ENCODE results near the gene GPSM3.

Gene GPSM3

GRCh38 chr6:32156891-32157290 is 35.6 kb downstream of the GPSM3 start:
- H3K9me3 ChIP-seq (ENCODE audit: low read length) = no peaks in the 10 kb centered on the region
- H3K4me2 ChIP-seq (ENCODE audit: low read length) = no peak overlapping the region
- no peaks in the 10 kb centered on the region for H3K79me2 ChIP-seq (ENCODE audit: insufficient read depth, low read length)
- peaks cover 25% of the 10 kb centered on the region for H3K4me1 ChIP-seq (ENCODE audit: insufficient read depth, low read length, severe bottlenecking)
- no peak overlapping the region for H3K27ac ChIP-seq (ENCODE audit: low read depth, low read length, poor library complexity, severe bottlenecking)
- H3K9ac ChIP-seq (ENCODE audit: low read length) = no peak overlapping the region
- no peaks in the 10 kb centered on the region for H3K9me2 ChIP-seq (ENCODE audit: low read depth, low read length)
- TF ChIP-seq, protein P1, sequence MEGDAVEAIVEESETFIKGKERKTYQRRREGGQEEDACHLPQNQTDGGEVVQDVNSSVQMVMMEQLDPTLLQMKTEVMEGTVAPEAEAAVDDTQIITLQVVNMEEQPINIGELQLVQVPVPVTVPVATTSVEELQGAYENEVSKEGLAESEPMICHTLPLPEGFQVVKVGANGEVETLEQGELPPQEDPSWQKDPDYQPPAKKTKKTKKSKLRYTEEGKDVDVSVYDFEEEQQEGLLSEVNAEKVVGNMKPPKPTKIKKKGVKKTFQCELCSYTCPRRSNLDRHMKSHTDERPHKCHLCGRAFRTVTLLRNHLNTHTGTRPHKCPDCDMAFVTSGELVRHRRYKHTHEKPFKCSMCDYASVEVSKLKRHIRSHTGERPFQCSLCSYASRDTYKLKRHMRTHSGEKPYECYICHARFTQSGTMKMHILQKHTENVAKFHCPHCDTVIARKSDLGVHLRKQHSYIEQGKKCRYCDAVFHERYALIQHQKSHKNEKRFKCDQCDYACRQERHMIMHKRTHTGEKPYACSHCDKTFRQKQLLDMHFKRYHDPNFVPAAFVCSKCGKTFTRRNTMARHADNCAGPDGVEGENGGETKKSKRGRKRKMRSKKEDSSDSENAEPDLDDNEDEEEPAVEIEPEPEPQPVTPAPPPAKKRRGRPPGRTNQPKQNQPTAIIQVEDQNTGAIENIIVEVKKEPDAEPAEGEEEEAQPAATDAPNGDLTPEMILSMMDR (IDR thresholded peaks at IDR 0.05; ENCODE audit: low read length) = no peak
- no peak for TF ChIP-seq EZH2 (IDR thresholded peaks at IDR 0.05; ENCODE audit: borderline replicate concordance, low read length)
- no peak overlapping the region for H2AFZ ChIP-seq (ENCODE audit: low read length)
- H3K4me3 ChIP-seq (ENCODE audit: low read depth, low read length, poor library complexity, severe bottlenecking) = no peak overlapping the region
- H4K20me1 ChIP-seq (ENCODE audit: insufficient read depth, low read length) = no peaks in the 10 kb centered on the region
- no peaks in the 10 kb centered on the region for H3K27me3 ChIP-seq (ENCODE audit: insufficient read depth, low read length)
- H3F3A ChIP-seq (ENCODE audit: insufficient read depth, low read length) = 0 out of 2 replicates have a peak, but pooled peaks cover 4% of the 10 kb centered on the region
- H3K36me3 ChIP-seq (ENCODE audit: insufficient read depth, low read length) = peaks cover 16% of the 10 kb centered on the region

GRCh38 chr6:32154514-32155161 is 37.8 kb downstream of the GPSM3 start:
- peak overlapping the region; percentile 78 for H3K9ac ChIP-seq (ENCODE audit: low read length)
- no peak for TF ChIP-seq EZH2 (IDR thresholded peaks at IDR 0.05; ENCODE audit: borderline replicate concordance, low read length)
- TF ChIP-seq, protein P1 (IDR thresholded peaks at IDR 0.05; ENCODE audit: low read length) = peak; percentile 73; the same call in 1 of the 2 replicates

DNA sequence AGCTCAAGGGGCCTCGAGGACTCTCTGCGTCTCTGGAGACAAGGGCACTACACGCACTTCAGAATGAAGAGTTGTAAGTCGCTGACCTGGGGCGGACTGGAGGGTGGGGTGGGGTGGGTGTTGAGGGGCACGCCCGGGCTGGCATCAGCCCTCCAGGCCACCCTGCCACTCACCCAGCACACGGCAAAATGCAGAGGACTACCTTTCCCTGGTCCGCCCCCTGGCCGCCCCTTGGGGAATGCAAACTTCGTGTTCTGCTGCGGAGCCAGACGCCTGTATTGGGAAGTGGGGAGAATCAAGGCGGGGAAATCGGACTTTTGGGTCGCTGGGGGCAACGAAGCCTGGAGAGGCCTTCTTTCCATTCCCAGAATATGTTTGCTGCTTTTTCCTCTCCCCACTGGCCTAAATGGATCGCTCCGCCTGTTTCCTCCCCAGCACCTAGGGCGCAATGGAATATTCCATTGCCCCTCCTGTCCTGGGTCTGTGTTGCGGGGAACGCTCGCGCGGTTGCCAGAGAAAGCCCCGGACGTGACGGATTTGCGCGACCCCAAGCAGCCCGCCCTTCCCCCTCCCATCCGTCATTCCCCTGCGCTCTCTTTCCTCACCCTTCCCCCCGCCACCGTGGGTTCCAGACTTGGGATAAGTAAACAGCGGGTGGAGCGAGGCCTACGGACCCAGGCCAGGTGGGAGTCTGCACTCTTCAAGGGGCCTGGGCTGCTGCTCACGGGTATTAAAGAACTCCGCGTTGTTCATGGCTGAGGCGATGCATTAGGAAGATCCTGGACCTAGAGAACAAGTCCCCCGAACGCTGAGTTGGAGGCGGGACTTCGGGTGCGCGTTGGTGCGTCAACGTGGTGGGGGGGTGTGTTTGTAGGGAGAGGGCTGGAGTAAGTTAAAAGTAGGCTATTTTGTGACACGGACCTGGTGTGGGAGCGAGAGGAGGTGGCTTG is 38.6 kb downstream of the GPSM3 start, which contains the start of gene PPT2:
Gene PPT2, plus strand, starts transcription at position 578 of the 950 bp plus-strand sequence. CDS start 454 bp downstream, outside the sequence.
- H3K9me3 ChIP-seq (ENCODE audit: low read length) = no peaks in the 10 kb centered on the region
- H3K27me3 ChIP-seq (ENCODE audit: insufficient read depth, low read length) = no peaks in the 10 kb centered on the region
- H3K9ac ChIP-seq (ENCODE audit: low read length) = peak within 1 kb of the TSS; percentile 78
- no peaks in the 10 kb centered on the region for H4K20me1 ChIP-seq (ENCODE audit: insufficient read depth, low read length)
- peak within 1 kb of the TSS; percentile 88 for H3K4me2 ChIP-seq (ENCODE audit: low read length)
- TF ChIP-seq EZH2 (IDR thresholded peaks at IDR 0.05; ENCODE audit: borderline replicate concordance, low read length) = no peak
- TF ChIP-seq, protein P1 (IDR thresholded peaks at IDR 0.05; ENCODE audit: low read length) = peak; percentile 12; the same call in 1 of the 2 replicates
- H3K36me3 ChIP-seq (ENCODE audit: insufficient read depth, low read length) = peaks cover 16% of the 10 kb centered on the region
- 0 out of 2 replicates have a peak, but pooled peaks cover 4% of the 10 kb centered on the region for H3F3A ChIP-seq (ENCODE audit: insufficient read depth, low read length)
- no peaks in the 10 kb centered on the region for H3K9me2 ChIP-seq (ENCODE audit: low read depth, low read length)
- H3K79me2 ChIP-seq (ENCODE audit: insufficient read depth, low read length) = no peaks in the 10 kb centered on the region
- peak within 1 kb of the TSS; percentile 4 for H3K27ac ChIP-seq (ENCODE audit: low read depth, low read length, poor library complexity, severe bottlenecking)
- H2AFZ ChIP-seq (ENCODE audit: low read length) = no peak within 1 kb of the TSS
- peak within 1 kb of the TSS; percentile 80 for H3K4me3 ChIP-seq (ENCODE audit: low read depth, low read length, poor library complexity, severe bottlenecking)
- H3K4me1 ChIP-seq (ENCODE audit: insufficient read depth, low read length, severe bottlenecking) = peaks cover 25% of the 10 kb centered on the region

More at GRCh38 chr6:32154514-32155161, 37.8 kb downstream of the GPSM3 start:
- Histone ChIP-seq H3K27me3 (ENCODE audit: insufficient read depth, low read length) (no peaks in the 10 kb centered on the region), H3K27ac (ENCODE audit: low read depth, low read length, poor library complexity, severe bottlenecking) (no peak overlapping the region), H2AFZ (ENCODE audit: low read length) (no peak overlapping the region), H3K36me3 (ENCODE audit: insufficient read depth, low read length) (peaks cover 16% of the 10 kb centered on the region), H3K9me3 (ENCODE audit: low read length) (no peaks in the 10 kb centered on the region), H3K4me1 (ENCODE audit: insufficient read depth, low read length, severe bottlenecking) (peaks cover 25% of the 10 kb centered on the region), H3K4me2 (ENCODE audit: low read length) (peak overlapping the region; percentile 88), H3K9me2 (ENCODE audit: low read depth, low read length) (no peaks in the 10 kb centered on the region), H3F3A (ENCODE audit: insufficient read depth, low read length) (0 out of 2 replicates have a peak, but pooled peaks cover 4% of the 10 kb centered on the region), H3K4me3 (ENCODE audit: low read depth, low read length, poor library complexity, severe bottlenecking) (peak overlapping the region; percentile 80), H4K20me1 (ENCODE audit: insufficient read depth, low read length) (no peaks in the 10 kb centered on the region), H3K79me2 (ENCODE audit: insufficient read depth, low read length) (no peaks in the 10 kb centered on the region)

All from OCI-LY1 (cell line).